ENCODE data around the gene PADI3.

Gene PADI3

GRCh38 chr1:17212487-17213121 lies 36.3 kb upstream of the PADI3 start:
- no peak overlapping the region for H2AFZ ChIP-seq (ENCODE audit: low read depth)
- H3K79me2 ChIP-seq (ENCODE audit: insufficient read depth, low read depth): no peaks in the 10 kb centered on the region
- H3K27me3 ChIP-seq (ENCODE audit: insufficient read depth, low read depth): peaks cover 66% of the 10 kb centered on the region
- H3K4me3 ChIP-seq (IDR thresholded peaks at IDR 0.05; ENCODE audit: insufficient read depth, low read depth, low read length): no peak overlapping the region
- no peak overlapping the region for H3K4me2 ChIP-seq
- no peaks in the 10 kb centered on the region for H3K36me3 ChIP-seq (ENCODE audit: insufficient read depth)
- H3K27ac ChIP-seq: no peak overlapping the region
- no peak overlapping the region for H3K9ac ChIP-seq
- no peak for TF ChIP-seq CTCF (conservative IDR thresholded peaks at IDR 0.05; ENCODE audit: low read depth, low read length)
- H4K20me1 ChIP-seq (ENCODE audit: insufficient read depth): no peaks in the 10 kb centered on the region
- H3K4me1 ChIP-seq (ENCODE audit: low read depth, poor library complexity, severe bottlenecking): no peaks in the 10 kb centered on the region

GRCh38 chr1:17213148-17213781 lies 35.6 kb upstream of the PADI3 start:
- H3K4me1 ChIP-seq (ENCODE audit: low read depth, poor library complexity, severe bottlenecking): no peaks in the 10 kb centered on the region
- no peaks in the 10 kb centered on the region for H4K20me1 ChIP-seq (ENCODE audit: insufficient read depth)
- H3K79me2 ChIP-seq (ENCODE audit: insufficient read depth, low read depth): no peaks in the 10 kb centered on the region
- TF ChIP-seq CTCF (conservative IDR thresholded peaks at IDR 0.05; ENCODE audit: low read depth, low read length): no peak
- H3K27ac ChIP-seq: no peak overlapping the region
- no peak overlapping the region for H3K4me2 ChIP-seq
- no peaks in the 10 kb centered on the region for H3K36me3 ChIP-seq (ENCODE audit: insufficient read depth)
- peaks cover 65% of the 10 kb centered on the region for H3K27me3 ChIP-seq (ENCODE audit: insufficient read depth, low read depth)
- no peak overlapping the region for H2AFZ ChIP-seq (ENCODE audit: low read depth)
- H3K9ac ChIP-seq: no peak overlapping the region
- no peak overlapping the region for H3K4me3 ChIP-seq (IDR thresholded peaks at IDR 0.05; ENCODE audit: insufficient read depth, low read depth, low read length)

- no peaks in the 10 kb centered on the region for H3K36me3 ChIP-seq (ENCODE audit: insufficient read depth)
- H3K4me2 ChIP-seq: no peak overlapping the region
- H3K4me1 ChIP-seq (ENCODE audit: low read depth, poor library complexity, severe bottlenecking): no peaks in the 10 kb centered on the region
- H3K9ac ChIP-seq: no peak overlapping the region
- TF ChIP-seq CTCF (conservative IDR thresholded peaks at IDR 0.05; ENCODE audit: low read depth, low read length): no peak
- no peak overlapping the region for H3K27ac ChIP-seq
- H3K4me3 ChIP-seq (IDR thresholded peaks at IDR 0.05; ENCODE audit: insufficient read depth, low read depth, low read length): no peak overlapping the region
- H3K27me3 ChIP-seq (ENCODE audit: insufficient read depth, low read depth): peaks cover 65% of the 10 kb centered on the region
- H2AFZ ChIP-seq (ENCODE audit: low read depth): no peak overlapping the region
- H3K79me2 ChIP-seq (ENCODE audit: insufficient read depth, low read depth): no peaks in the 10 kb centered on the region
- H4K20me1 ChIP-seq (ENCODE audit: insufficient read depth): no peaks in the 10 kb centered on the region
Measured at GRCh38 chr1:17213782-17214148, 35.1 kb upstream of the PADI3 start.

- no peaks in the 10 kb centered on the region for H3K36me3 ChIP-seq (ENCODE audit: insufficient read depth)
- no peaks in the 10 kb centered on the region for H4K20me1 ChIP-seq (ENCODE audit: insufficient read depth)
- TF ChIP-seq CTCF (conservative IDR thresholded peaks at IDR 0.05; ENCODE audit: low read depth, low read length): no peak
- H3K4me1 ChIP-seq (ENCODE audit: low read depth, poor library complexity, severe bottlenecking): no peaks in the 10 kb centered on the region
- no peak overlapping the region for H3K4me2 ChIP-seq
- H2AFZ ChIP-seq (ENCODE audit: low read depth): no peak overlapping the region
- peaks cover 54% of the 10 kb centered on the region for H3K27me3 ChIP-seq (ENCODE audit: insufficient read depth, low read depth)
- no peak overlapping the region for H3K4me3 ChIP-seq (IDR thresholded peaks at IDR 0.05; ENCODE audit: insufficient read depth, low read depth, low read length)
- H3K27ac ChIP-seq: no peak overlapping the region
- no peak overlapping the region for H3K9ac ChIP-seq
- H3K79me2 ChIP-seq (ENCODE audit: insufficient read depth, low read depth): no peaks in the 10 kb centered on the region
Measured at GRCh38 chr1:17214876-17215544, 33.9 kb upstream of the PADI3 start.
